GM18519 (cell line): ENCODE measurements around the gene RGMB.
A peak's percentile ranks its signal among the peaks of the same experiment; 100 is the strongest.
"Not testable (repeated sequence)": the region's sequence is repeated elsewhere in the genome, so short reads cannot be mapped to it uniquely, and the experiment has no call there.

Experiments
- ATAC-seq: cut with Tn5 transposase; IDR thresholded peaks from one replicate; pipeline ENCODE4 v1.9.1; 2021; ENCODE audit warnings: mild to moderate bottlenecking, moderate library complexity; ENCODE audit not compliant: unreplicated experiment, low FRiP score

The RGMB gene

GRCh38 chr5:98773464-98774191 lies at the start of gene RGMB:
Gene RGMB (plus strand): TSS chr5:98773663. CDS start chr5:98774071, 408 bp downstream.
- peak; percentile 56 for ATAC-seq

GRCh38 chr5:98726258-98726657 lies 47.2 kb upstream of the RGMB start:
- no peak for ATAC-seq

GRCh38 chr5:98727686-98728085 lies 45.8 kb upstream of the RGMB start:
- ATAC-seq = no peak

GRCh38 chr5:98734646-98735045 lies 38.8 kb upstream of the RGMB start:
- no peak for ATAC-seq

GRCh38 chr5:98735806-98736507 lies 37.5 kb upstream of the RGMB start:
- ATAC-seq = no peak

GRCh38 chr5:98736753-98737152 lies 36.7 kb upstream of the RGMB start:
- ATAC-seq = no peak

- ATAC-seq = not testable (repeated sequence)
Measured at GRCh38 chr5:98737441-98737840, 36.0 kb upstream of the RGMB start.

- ATAC-seq = not testable (repeated sequence)
Measured at GRCh38 chr5:98738481-98739149, 34.8 kb upstream of the RGMB start.

- no peak for ATAC-seq
Measured at GRCh38 chr5:98741926-98742325, 31.5 kb upstream of the RGMB start.

GRCh38 chr5:98742396-98743073 lies 30.9 kb upstream of the RGMB start:
- ATAC-seq = no peak

GRCh38 chr5:98748259-98748658 lies 25.2 kb upstream of the RGMB start:
- not testable (repeated sequence) for ATAC-seq

- ATAC-seq = no peak
Measured at GRCh38 chr5:98749046-98749445, 24.4 kb upstream of the RGMB start.

- ATAC-seq = peak; percentile 94
Measured at GRCh38 chr5:98750693-98751092, 22.8 kb upstream of the RGMB start.

GRCh38 chr5:98752331-98752730 lies 21.1 kb upstream of the RGMB start:
- ATAC-seq = not testable (repeated sequence)

GRCh38 chr5:98752801-98753200 lies 20.7 kb upstream of the RGMB start:
- ATAC-seq = not testable (repeated sequence)

- no peak for ATAC-seq
Measured at GRCh38 chr5:98753507-98753906, 20.0 kb upstream of the RGMB start.

GRCh38 chr5:98755406-98755805 lies 18.1 kb upstream of the RGMB start:
- ATAC-seq = no peak

- ATAC-seq = no peak
Measured at GRCh38 chr5:98757978-98758377, 15.5 kb upstream of the RGMB start.

GRCh38 chr5:98763001-98763630 lies 10.3 kb upstream of the RGMB start:
- no peak for ATAC-seq

GRCh38 chr5:98765815-98766214 lies 7.6 kb upstream of the RGMB start:
- no peak for ATAC-seq
